Prostate gland (tissue), 2 donors: Measurements from ENCODE around the gene SEL1L3.

ENCODE experiments used
- POLR2A ChIP-seq: fragments of 450-650 bp; IDR thresholded peaks from one replicate; pipeline ENCODE4 v1.6.1; 2016; ENCODE audit warnings: antibody characterized with exemption, mild to moderate bottlenecking
- POLR2AphosphoS5 ChIP-seq: sonication (generic); formaldehyde crosslinking; IDR thresholded peaks from one replicate; pipeline ENCODE4 v1.6.1; 2017; ENCODE audit warnings: antibody characterized with exemption
- TF ChIP-seq, protein P1 (sequence below), 4 experiments: fragments of 200-600 bp in 2 of 4; fragments of 450-650 bp in 2 of 4; sonication (generic) in 2 of 4; IDR thresholded peaks; 1 replicate in 3 of 4; 2 replicates in 1 of 4; pipeline ENCODE4 v1.5.1; 2016 to 2019; ENCODE audit warnings: antibody characterized with exemption in 4 of 4, mild to moderate bottlenecking in 2 of 4, moderate library complexity in 2 of 4

DNA sequence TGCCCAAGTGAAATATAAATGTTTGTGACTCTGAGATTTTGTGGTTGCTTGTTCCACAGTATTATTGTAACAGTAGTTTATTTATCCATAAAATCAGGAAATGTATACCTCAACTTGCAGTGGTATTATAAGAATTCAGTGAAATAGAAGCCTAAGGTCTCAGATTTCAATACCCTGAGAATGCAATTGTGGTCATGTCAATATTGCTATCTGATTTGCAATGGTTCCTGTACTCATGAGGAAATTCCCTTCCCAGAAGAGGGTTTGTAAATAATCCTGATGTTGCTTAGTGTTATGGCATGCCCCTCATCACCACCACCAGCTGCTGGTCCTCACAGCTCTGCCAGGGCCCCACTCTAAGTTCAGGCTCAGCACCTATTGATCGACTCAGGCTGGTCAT is 139.4 kb downstream of the SEL1L3 start:
- TF ChIP-seq POLR2AphosphoS5 (no peak), POLR2A (no peak)
- TF ChIP-seq, protein P1, sequence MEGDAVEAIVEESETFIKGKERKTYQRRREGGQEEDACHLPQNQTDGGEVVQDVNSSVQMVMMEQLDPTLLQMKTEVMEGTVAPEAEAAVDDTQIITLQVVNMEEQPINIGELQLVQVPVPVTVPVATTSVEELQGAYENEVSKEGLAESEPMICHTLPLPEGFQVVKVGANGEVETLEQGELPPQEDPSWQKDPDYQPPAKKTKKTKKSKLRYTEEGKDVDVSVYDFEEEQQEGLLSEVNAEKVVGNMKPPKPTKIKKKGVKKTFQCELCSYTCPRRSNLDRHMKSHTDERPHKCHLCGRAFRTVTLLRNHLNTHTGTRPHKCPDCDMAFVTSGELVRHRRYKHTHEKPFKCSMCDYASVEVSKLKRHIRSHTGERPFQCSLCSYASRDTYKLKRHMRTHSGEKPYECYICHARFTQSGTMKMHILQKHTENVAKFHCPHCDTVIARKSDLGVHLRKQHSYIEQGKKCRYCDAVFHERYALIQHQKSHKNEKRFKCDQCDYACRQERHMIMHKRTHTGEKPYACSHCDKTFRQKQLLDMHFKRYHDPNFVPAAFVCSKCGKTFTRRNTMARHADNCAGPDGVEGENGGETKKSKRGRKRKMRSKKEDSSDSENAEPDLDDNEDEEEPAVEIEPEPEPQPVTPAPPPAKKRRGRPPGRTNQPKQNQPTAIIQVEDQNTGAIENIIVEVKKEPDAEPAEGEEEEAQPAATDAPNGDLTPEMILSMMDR (IDR thresholded peaks at IDR 0.05), result no peak
